SKM-1 treated with dmso at 0.1 percent for 144 hours (cell line): ENCODE results near the gene ABCF1.
"Not testable (repeated sequence)": the region's sequence is repeated elsewhere in the genome, so short reads cannot be mapped to it uniquely, and the experiment has no call there.

ENCODE experiments used
- DNase-seq: peaks from one replicate; lab custom pipeline; 2025; ENCODE audit not compliant: unreplicated experiment; lab: John Stamatoyannopoulos, UW

ABCF1 gene

GRCh38 chr6:30571075-30571761, at the start of gene ABCF1:
Gene ABCF1, plus strand, starts transcription at chr6:30571442. Its CDS starts 46 bp downstream, at chr6:30571488.
- DNase-seq, result peak; percentile 93

- not testable (repeated sequence) for DNase-seq
Observed at GRCh38 chr6:30521952-30522351, 49.3 kb upstream of the ABCF1 start.

GRCh38 chr6:30526444-30526843, 44.8 kb upstream of the ABCF1 start:
- DNase-seq, result not testable (repeated sequence)

GRCh38 chr6:30529349-30529875, 41.8 kb upstream of the ABCF1 start:
- DNase-seq, result not testable (repeated sequence)

- DNase-seq, result no peak
Observed at GRCh38 chr6:30530014-30530413, 41.2 kb upstream of the ABCF1 start.

- DNase-seq, result no peak
Observed at GRCh38 chr6:30533460-30534294, 37.6 kb upstream of the ABCF1 start.

- DNase-seq, result no peak
Observed at GRCh38 chr6:30537931-30538330, 33.3 kb upstream of the ABCF1 start.

- peak; percentile 70 for DNase-seq
Observed at GRCh38 chr6:30541515-30542403, 29.5 kb upstream of the ABCF1 start.

- DNase-seq, result no peak
Observed at GRCh38 chr6:30542404-30542725, 28.9 kb upstream of the ABCF1 start.

GRCh38 chr6:30542915-30543314, 28.3 kb upstream of the ABCF1 start:
- DNase-seq, result no peak

GRCh38 chr6:30543821-30544220, 27.4 kb upstream of the ABCF1 start:
- no peak for DNase-seq

- peak; percentile 64 for DNase-seq
Observed at GRCh38 chr6:30544666-30545272, 26.5 kb upstream of the ABCF1 start.

GRCh38 chr6:30547454-30547853, 23.8 kb upstream of the ABCF1 start:
- peak; percentile 44 for DNase-seq

- no peak for DNase-seq
Observed at GRCh38 chr6:30548375-30548774, 22.9 kb upstream of the ABCF1 start.

- DNase-seq, result no peak
Observed at GRCh38 chr6:30554404-30554803, 16.8 kb upstream of the ABCF1 start.

GRCh38 chr6:30554962-30555815, 16.1 kb upstream of the ABCF1 start:
- no peak for DNase-seq

GRCh38 chr6:30555816-30556065, 15.5 kb upstream of the ABCF1 start:
- DNase-seq, result no peak

GRCh38 chr6:30556066-30556905, 15.0 kb upstream of the ABCF1 start, which contains the start of gene GNL1:
Gene GNL1, minus strand, starts transcription at chr6:30556489. Its CDS starts 286 bp downstream, at chr6:30556203.
- DNase-seq, result peak; percentile 88
